ENCODE measurements around the gene CNKSR2. TPM values are rescaled to one million over a fixed set of nuclear protein-coding genes. Genes with fewer than 3 reads are reported as not detected.

CNKSR2 gene
- total RNA-seq, 1 experiment from 2014 or later, result 52.9 TPM

DNA sequence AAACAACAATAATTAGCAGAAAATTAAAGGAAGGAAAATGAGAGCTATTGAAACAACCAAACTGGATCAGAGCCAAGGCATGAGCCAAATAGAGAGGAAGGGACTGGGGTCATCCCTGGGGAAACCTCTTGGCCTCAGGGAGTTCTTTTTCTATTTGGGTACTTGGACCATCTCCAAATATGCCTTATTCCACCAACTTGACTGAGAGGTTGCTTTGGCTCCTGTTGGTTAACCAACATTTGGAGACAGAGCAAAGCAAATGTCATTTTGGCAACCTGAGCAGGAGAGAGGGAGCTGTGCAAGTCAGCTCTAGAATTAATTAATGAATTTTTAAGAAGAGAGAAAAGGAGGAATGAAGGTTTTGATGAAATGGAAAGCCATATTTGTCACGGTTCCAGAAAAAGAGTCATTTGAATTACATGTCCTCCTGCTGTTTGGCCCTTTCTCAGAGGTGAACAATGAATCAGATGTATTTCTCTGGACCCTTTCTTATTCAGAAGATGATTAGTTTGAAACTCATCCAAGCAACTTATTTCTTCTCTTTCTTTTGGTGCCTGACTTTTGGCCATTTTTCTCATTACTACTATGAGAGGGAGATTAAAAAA is 119.1 kb downstream of the CNKSR2 start:
- Mint-ChIP-seq H3K4me3 (no peak overlapping the region), H3K36me3 (ENCODE audit: insufficient read depth in 1 of 3, low read depth in 3 of 3) (peaks cover 3 to 24% (median 7%) of the 10 kb centered on the region in 3 experiments; a peak in 6 of 7 replicates), H3K27ac (peak overlapping the region in 2 of 3 experiments; percentile 26 to 46; a peak in 2 of 7 replicates), H3K9me3 (peaks cover 0 to 18% of the 10 kb centered on the region in 2 experiments; a peak in 3 of 5 replicates), H3K27me3 (ENCODE audit: low read depth) (no peaks in the 10 kb centered on the region), H3K4me1 (peaks cover 13 to 14% of the 10 kb centered on the region in 2 experiments)
- Histone ChIP-seq H3K23me2 (ENCODE audit: insufficient read length, low read depth, low read length, poor library complexity, severe bottlenecking) (no peaks in the 10 kb centered on the region), H3K18ac (ENCODE audit: insufficient read length, low read depth, low read length) (no peak overlapping the region), H3K27me3 (ENCODE audit: insufficient read depth, low read length) (no peaks in the 10 kb centered on the region), H3K14ac (ENCODE audit: insufficient read depth, low read length) (no peak overlapping the region), H2BK5ac (ENCODE audit: insufficient read length, low read length) (no peak overlapping the region), H3T11ph (ENCODE audit: low read length) (no peak overlapping the region), H4K8ac (replicated peaks; ENCODE audit: insufficient read length, low read depth, low read length) (no peak overlapping the region), H4K5ac (ENCODE audit: insufficient read length, low read depth, low read length) (no peak overlapping the region), H2BK12ac (ENCODE audit: insufficient read length, low read depth, low read length) (no peak overlapping the region), H3K27ac (ENCODE audit: insufficient read length, low read depth, low read length) (no peak overlapping the region), H3K79me1 (ENCODE audit: insufficient read depth, low read depth, low read length, poor library complexity, severe bottlenecking) (no peaks in the 10 kb centered on the region), H2BK120ac (ENCODE audit: low read depth, low read length, poor library complexity, severe bottlenecking) (no peak overlapping the region), H4K91ac (ENCODE audit: insufficient read length, low read depth, low read length) (no peak overlapping the region), H3K4me1 (ENCODE audit: insufficient read depth, low read length) (peaks cover 3% of the 10 kb centered on the region; the same call in 1 of the 2 replicates), H3K4me2 (ENCODE audit: insufficient read depth, insufficient read length, low read length) (no peak overlapping the region), H3K79me2 (ENCODE audit: insufficient read depth, low read length) (no peaks in the 10 kb centered on the region), H2AFZ (ENCODE audit: low read length) (no peak overlapping the region), H2AK5ac (ENCODE audit: insufficient read length, low read length) (no peak overlapping the region), H2BK15ac (ENCODE audit: low read depth, low read length) (no peak overlapping the region), H3K4ac (ENCODE audit: low read depth, low read length) (no peak overlapping the region), H3K9ac (ENCODE audit: extremely low read depth, insufficient read length, low read length) (no peak overlapping the region), H3K23ac (ENCODE audit: insufficient read length, low read depth, low read length) (no peak overlapping the region), H3K9me3 (ENCODE audit: control insufficient read depth, low read depth, low read length) (no peaks in the 10 kb centered on the region), H3K56ac (ENCODE audit: insufficient read length, low read depth, low read length) (no peak overlapping the region), H4K20me1 (ENCODE audit: control insufficient read depth, insufficient read depth, insufficient read length) (no peaks in the 10 kb centered on the region), H2BK20ac (ENCODE audit: low read depth, low read length, poor library complexity, severe bottlenecking) (no peak overlapping the region)
- no peak for DNase-seq
- WGBS (ENCODE audit: extremely low coverage, insufficient read length, low lambda C conversion rate), result no CpG with 5 or more reads among the region's 1 CpG
- TF ChIP-seq CTCF (conservative IDR thresholded peaks at IDR 0.05), result no peak
